Right lobe of liver (tissue), 6 donors: ENCODE data around the gene ITPR1. TPM values are rescaled to one million over a fixed set of nuclear protein-coding genes. Genes with fewer than 3 reads are reported as not detected.

Source experiments
- ATAC-seq, 4 donors: fragments of 200-7000 bp; cut with Tn5 transposase; one replicate each; pipeline ENCODE4 v1.9.1; 2020; ENCODE audit warnings: mild to moderate bottlenecking in 4 of 4, moderate library complexity in 4 of 4
- DNase-seq, 3 donors: peaks; one replicate each; pipeline ENCODE4 v3.0.0-alpha.2; 2020
- H3K27ac ChIP-seq, 3 donors: fragments of 200-600 bp; one replicate each; pipeline ENCODE4 v1.8.0; 2022
- H3K27me3 ChIP-seq, 2 donors: fragments of 200-600 bp; one replicate each; pipeline ENCODE4 v1.8.0; 2022
- H3K36me3 ChIP-seq, 4 donors: fragments of 200-600 bp; sonication (generic) in 1 of 4; one replicate each; pipeline versions ENCODE4 v1.5.1 to v1.8.0; 2017 to 2022; ENCODE audit warnings: control low read depth in 1 of 4
- H3K4me1 ChIP-seq, 4 donors: fragments of 200-600 bp; sonication (generic) in 1 of 4; one replicate each; pipeline versions ENCODE4 v1.5.1 to v1.8.0; 2017 to 2022; ENCODE audit warnings: control low read depth in 1 of 4
- H3K4me3 ChIP-seq, 3 donors: fragments of 200-600 bp; one replicate each; pipeline ENCODE4 v1.8.0; 2022
- H3K9me3 ChIP-seq, 4 donors: fragments of 200-600 bp; sonication (generic) in 1 of 4; one replicate each; pipeline versions ENCODE4 v1.5.1 to v1.8.0; 2017 to 2022; ENCODE audit warnings: control low read depth in 1 of 4
- POLR2A ChIP-seq: fragments of 450-650 bp; IDR thresholded peaks from one replicate; pipeline ENCODE4 v1.6.1; 2017; ENCODE audit warnings: antibody characterized with exemption, mild to moderate bottlenecking
- WGBS: methylation state at CpG from one replicate; pipeline ENCODE4 v1.1.6; 2018; ENCODE audit warnings: low coverage, low lambda C conversion rate; ENCODE audit not compliant: insufficient coverage; ENCODE audit errors: missing lambda C conversion rate; 5-methylcytosine and 5-hydroxymethylcytosine counted together
- intact Hi-C, 2 donors: fragments of 100-400 bp; cut with DNase I; formaldehyde crosslinking; loops; one replicate each; pipeline versions ENCODE4 v1.11.2 to v1.14.1; 2022
- total RNA-seq, 6 experiments: library from RNA; depleted of rRNA in 2 of 6; stranded (reverse); fragments of >200 nt in 2 of 6; fragmentation: NEBNext Ultra II Directional in 3 of 6; extraction: Animal tissue kit (Norgen Biotek cat#: 25700) in 3 of 6; gene quantifications; one replicate each; pipeline versions ENCODE4 v1.1.0 to v1.2.4, GENCODE V29; 2016 to 2023
- TF ChIP-seq, protein P1 (sequence below), 4 donors: fragments of 200-600 bp in 3 of 4; fragments of 450-650 bp in 1 of 4; IDR thresholded peaks; one replicate each; pipeline versions ENCODE4 v1.5.1 to v1.8.0; 2016 to 2022; ENCODE audit warnings: antibody characterized with exemption in 4 of 4, mild to moderate bottlenecking in 2 of 4
- donor health status: DM: no; HTN: yes; CAD: no.
- donor health status: DM: no; HTN: no; CAD: no.
- donor health status: DM: no; HTN: no; CAD: no.
- donor health status: DM: no; HTN: yes; CAD: no.
- donor health status: DM: no; HTN: yes; CAD: no.

Gene ITPR1
- total RNA-seq, 6 experiments from 2014 or later: 6.5 to 16.2 (median 11.5) TPM

GRCh38 chr3:4536260-4536659, 43.1 kb downstream of the ITPR1 start:
- Histone ChIP-seq H3K27ac (no peak overlapping the region), H3K4me3 (no peak overlapping the region), H3K4me1 (peaks cover 0 to 15% (median 6%) of the 10 kb centered on the region in 4 donors), H3K27me3 (no peaks in the 10 kb centered on the region), H3K36me3 (no peaks in the 10 kb centered on the region), H3K9me3 (no peaks in the 10 kb centered on the region)
- intact Hi-C loops: no loop called here
- no peak for TF ChIP-seq POLR2A
- TF ChIP-seq, protein P1, sequence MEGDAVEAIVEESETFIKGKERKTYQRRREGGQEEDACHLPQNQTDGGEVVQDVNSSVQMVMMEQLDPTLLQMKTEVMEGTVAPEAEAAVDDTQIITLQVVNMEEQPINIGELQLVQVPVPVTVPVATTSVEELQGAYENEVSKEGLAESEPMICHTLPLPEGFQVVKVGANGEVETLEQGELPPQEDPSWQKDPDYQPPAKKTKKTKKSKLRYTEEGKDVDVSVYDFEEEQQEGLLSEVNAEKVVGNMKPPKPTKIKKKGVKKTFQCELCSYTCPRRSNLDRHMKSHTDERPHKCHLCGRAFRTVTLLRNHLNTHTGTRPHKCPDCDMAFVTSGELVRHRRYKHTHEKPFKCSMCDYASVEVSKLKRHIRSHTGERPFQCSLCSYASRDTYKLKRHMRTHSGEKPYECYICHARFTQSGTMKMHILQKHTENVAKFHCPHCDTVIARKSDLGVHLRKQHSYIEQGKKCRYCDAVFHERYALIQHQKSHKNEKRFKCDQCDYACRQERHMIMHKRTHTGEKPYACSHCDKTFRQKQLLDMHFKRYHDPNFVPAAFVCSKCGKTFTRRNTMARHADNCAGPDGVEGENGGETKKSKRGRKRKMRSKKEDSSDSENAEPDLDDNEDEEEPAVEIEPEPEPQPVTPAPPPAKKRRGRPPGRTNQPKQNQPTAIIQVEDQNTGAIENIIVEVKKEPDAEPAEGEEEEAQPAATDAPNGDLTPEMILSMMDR (IDR thresholded peaks at IDR 0.05): no peak
- DNase-seq: no peak
- ATAC-seq: no peak
- 36% methylated on average over 1 of the region's 1 CpG for WGBS

DNA sequence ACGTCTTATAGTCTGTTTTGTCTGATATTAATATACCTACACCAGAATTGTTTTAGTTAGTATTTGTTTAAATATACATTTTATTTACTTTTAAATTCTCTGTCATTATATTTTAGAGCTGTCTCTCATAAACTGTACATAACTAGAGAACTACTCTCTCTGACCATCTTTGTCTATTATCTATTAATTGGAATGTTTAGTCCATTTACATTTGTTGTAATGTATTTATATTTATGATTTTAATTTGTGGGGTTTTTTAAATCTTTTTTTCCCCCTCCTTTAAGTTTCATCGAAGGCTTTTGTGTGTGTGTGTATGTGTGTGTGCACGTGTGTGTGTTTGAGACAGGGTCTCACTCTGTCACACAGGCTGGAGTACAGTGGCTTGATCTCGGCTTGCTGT, 47.1 kb downstream of the ITPR1 start:
- WGBS: 83% methylated on average over 3 of the region's 4 CpGs
- H3K27ac ChIP-seq: no peak overlapping the region
- TF ChIP-seq, protein P1 (IDR thresholded peaks at IDR 0.05): no peak
- TF ChIP-seq POLR2A: no peak
- H3K4me3 ChIP-seq: no peak overlapping the region
- no peak for ATAC-seq
- intact Hi-C loops: no loop called here
- H3K9me3 ChIP-seq: no peaks in the 10 kb centered on the region
- H3K27me3 ChIP-seq: no peaks in the 10 kb centered on the region
- no peaks in the 10 kb centered on the region for H3K4me1 ChIP-seq
- no peak for DNase-seq
- H3K36me3 ChIP-seq: no peaks in the 10 kb centered on the region

- WGBS: 61% methylated on average over 2 of the region's 2 CpGs
- intact Hi-C loops: no loop called here
Measured at GRCh38 chr3:4543110-4543509, 50.0 kb downstream of the ITPR1 start.

GRCh38 chr3:4546346-4547178, 53.4 kb downstream of the ITPR1 start:
- DNase-seq (no peak), ATAC-seq (no peak)
- no peaks in the 10 kb centered on the region for H3K36me3 ChIP-seq
- WGBS: 61% methylated on average over 8 of the region's 9 CpGs
- no peaks in the 10 kb centered on the region for H3K4me1 ChIP-seq
- no peaks in the 10 kb centered on the region for H3K9me3 ChIP-seq
- no peak for TF ChIP-seq POLR2A
- intact Hi-C loops: no loop called here
- no peak overlapping the region for H3K27ac ChIP-seq
- H3K27me3 ChIP-seq: no peaks in the 10 kb centered on the region
- H3K4me3 ChIP-seq: no peak overlapping the region

More at GRCh38 chr3:4543110-4543509, 50.0 kb downstream of the ITPR1 start:
- ATAC-seq (no peak), DNase-seq (no peak)
- Histone ChIP-seq H3K4me3 (no peak overlapping the region), H3K27me3 (no peaks in the 10 kb centered on the region), H3K36me3 (no peaks in the 10 kb centered on the region), H3K27ac (no peak overlapping the region), H3K4me1 (no peaks in the 10 kb centered on the region), H3K9me3 (no peaks in the 10 kb centered on the region)
- no peak for TF ChIP-seq POLR2A

DNA sequence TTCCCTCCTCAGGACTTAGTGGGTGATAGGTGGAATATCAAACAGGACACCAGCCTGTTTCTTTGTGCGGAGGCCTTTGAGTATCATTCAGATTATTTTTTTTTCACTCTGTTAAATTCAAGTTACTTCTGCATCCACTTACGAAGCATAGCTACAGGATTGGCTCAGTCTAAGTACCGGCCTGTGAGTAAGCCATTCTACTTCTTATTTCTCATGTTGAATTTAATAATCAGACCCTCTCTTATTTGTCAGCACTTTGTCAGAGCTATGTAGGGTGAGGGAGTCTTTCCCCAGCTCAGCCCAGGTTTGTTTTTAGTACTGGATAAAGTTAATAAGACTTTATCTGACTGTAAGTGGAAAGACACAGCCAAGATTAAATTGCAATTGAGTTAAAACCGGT, 54.7 kb downstream of the ITPR1 start:
- Histone ChIP-seq H3K4me1 (no peaks in the 10 kb centered on the region), H3K36me3 (no peaks in the 10 kb centered on the region), H3K27me3 (no peaks in the 10 kb centered on the region), H3K27ac (no peak overlapping the region), H3K9me3 (no peaks in the 10 kb centered on the region), H3K4me3 (no peak overlapping the region)
- intact Hi-C loops: no loop called here
- ATAC-seq (no peak), DNase-seq (no peak)
- WGBS: 77% methylated on average over 4 of the region's 4 CpGs
- TF ChIP-seq, protein P1 (IDR thresholded peaks at IDR 0.05): no peak
- TF ChIP-seq POLR2A: no peak
